ENCODE measurements around the gene RIC3.

Gene RIC3

DNA sequence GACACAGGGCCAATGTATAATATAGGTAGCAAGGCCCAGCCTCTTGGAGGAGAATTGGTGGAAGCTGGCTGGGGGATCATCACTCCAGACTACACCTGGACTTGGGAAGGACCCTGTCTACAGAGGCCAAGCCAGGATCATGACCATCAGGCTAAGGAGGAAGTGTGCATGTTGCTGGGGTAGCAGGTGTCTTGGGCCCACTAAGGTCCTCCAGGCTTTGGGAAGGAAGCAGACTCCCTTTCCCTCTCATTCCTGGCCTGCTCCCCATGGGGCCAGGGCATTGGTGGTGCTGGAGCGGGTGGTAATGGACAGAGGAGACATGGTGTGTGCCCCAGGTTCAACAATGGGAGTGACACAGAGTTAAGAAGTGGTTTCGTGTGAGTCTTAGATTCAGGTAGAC is 103.8 kb downstream of the RIC3 start:
- Mint-ChIP-seq H3K4me1 (ENCODE audit: low read depth) (no peaks in the 10 kb centered on the region), H3K4me3 (no peak overlapping the region), H3K27ac (no peak overlapping the region), H3K9me3 (no peaks in the 10 kb centered on the region), H3K36me3 (ENCODE audit: low read depth) (no peaks in the 10 kb centered on the region), H3K27me3 (ENCODE audit: low read depth) (peaks cover 7% of the 10 kb centered on the region)

DNA sequence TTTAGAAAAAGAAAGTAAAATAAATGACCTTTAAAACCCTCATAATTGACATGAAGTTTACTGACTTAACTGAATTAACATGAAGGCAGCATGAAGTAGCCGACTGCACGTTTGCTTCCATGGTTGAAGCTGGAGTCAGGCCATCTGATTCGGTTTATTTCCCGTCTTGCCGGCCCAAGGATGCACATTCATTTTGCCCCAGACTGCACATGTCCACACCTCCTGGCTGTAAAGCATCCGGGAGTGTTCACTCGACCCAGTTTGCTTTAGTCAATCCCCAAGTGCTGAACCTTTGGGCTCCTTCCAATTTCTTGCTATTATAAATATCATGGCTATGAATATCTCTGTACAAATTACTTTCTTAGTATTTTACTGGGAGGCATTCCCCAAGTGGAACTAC is 105.5 kb downstream of the RIC3 start:
- Mint-ChIP-seq H3K4me1 (ENCODE audit: low read depth) (no peaks in the 10 kb centered on the region), H3K4me3 (no peak overlapping the region), H3K36me3 (ENCODE audit: low read depth) (no peaks in the 10 kb centered on the region), H3K9me3 (no peaks in the 10 kb centered on the region), H3K27me3 (ENCODE audit: low read depth) (no peaks in the 10 kb centered on the region), H3K27ac (no peak overlapping the region)

DNA sequence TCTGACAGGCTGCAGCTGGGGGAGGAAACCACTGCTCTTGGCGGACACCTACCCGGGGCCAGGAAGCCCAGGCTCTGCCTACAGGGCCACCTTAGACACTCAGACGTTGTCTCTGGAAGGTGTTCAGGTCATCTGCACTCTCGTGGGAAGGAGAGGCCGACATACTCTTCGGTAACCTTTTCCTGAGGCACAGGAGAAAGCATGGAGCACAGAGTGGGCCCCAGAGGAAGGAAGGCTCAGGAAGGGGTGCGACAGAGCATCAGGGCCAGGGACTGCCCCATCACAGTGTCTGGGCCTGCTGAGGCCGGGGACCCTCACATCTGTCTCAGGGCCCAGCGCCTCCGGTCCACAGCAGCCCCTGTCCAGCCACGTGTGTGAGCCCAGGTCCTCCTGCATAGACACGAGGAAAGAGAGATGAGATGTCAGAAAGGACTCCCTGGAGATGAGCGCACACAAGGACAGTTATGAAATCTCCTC is 106.0 kb downstream of the RIC3 start:
- H3K27ac Mint-ChIP-seq, result no peak overlapping the region

GRCh38 chr11:8061555-8062428 is 107.0 kb downstream of the RIC3 start:
- no peak overlapping the region for H3K4me3 Mint-ChIP-seq
- H3K9me3 Mint-ChIP-seq, result no peaks in the 10 kb centered on the region
- H3K27me3 Mint-ChIP-seq (ENCODE audit: low read depth), result no peaks in the 10 kb centered on the region
- no peaks in the 10 kb centered on the region for H3K4me1 Mint-ChIP-seq (ENCODE audit: low read depth)
- H3K27ac Mint-ChIP-seq, result no peak overlapping the region
- no peaks in the 10 kb centered on the region for H3K36me3 Mint-ChIP-seq (ENCODE audit: low read depth)

More for the DNA sequence above, 106.0 kb downstream of the RIC3 start:
- Mint-ChIP-seq H3K4me3 (no peak overlapping the region), H3K36me3 (ENCODE audit: low read depth) (no peaks in the 10 kb centered on the region), H3K9me3 (no peaks in the 10 kb centered on the region), H3K4me1 (ENCODE audit: low read depth) (no peaks in the 10 kb centered on the region), H3K27me3 (ENCODE audit: low read depth) (no peaks in the 10 kb centered on the region)

DNA sequence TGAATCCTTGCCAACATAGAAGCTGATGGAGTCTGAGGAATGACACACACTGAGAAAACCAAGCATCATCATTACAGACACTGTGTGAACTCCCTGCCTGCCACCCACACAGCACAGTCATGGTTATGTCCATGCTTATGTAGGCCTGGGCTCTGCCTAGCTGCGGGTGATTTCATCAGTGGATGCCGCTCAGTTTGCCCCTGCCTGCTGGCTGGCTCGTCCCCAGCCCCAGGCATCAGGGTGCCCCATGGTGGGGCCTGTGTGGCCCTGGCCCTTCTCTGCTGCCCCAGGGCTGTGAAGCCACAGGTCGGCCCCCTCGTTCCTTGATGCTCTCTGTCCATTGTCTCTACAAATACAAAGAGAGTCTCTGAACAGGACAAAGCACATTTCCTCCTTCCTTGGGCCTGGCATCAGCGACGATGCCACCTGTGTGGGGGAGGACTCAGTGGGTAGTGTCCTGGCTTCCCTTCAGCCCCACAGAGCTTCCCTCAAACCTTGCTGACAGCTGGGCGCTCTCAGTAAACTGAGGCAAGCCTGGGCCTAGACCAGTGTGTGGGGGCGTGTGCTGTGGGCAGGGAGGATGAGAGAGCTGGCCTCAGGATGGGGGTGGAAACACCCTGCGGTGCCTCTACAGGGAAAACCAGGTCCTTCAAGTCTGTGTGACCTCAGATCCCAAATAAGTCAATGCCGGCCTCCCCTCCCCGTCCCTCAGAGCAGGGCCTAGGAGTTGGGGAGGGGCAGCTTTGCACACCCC is 107.8 kb downstream of the RIC3 start:
- no peaks in the 10 kb centered on the region for H3K9me3 Mint-ChIP-seq

DNA sequence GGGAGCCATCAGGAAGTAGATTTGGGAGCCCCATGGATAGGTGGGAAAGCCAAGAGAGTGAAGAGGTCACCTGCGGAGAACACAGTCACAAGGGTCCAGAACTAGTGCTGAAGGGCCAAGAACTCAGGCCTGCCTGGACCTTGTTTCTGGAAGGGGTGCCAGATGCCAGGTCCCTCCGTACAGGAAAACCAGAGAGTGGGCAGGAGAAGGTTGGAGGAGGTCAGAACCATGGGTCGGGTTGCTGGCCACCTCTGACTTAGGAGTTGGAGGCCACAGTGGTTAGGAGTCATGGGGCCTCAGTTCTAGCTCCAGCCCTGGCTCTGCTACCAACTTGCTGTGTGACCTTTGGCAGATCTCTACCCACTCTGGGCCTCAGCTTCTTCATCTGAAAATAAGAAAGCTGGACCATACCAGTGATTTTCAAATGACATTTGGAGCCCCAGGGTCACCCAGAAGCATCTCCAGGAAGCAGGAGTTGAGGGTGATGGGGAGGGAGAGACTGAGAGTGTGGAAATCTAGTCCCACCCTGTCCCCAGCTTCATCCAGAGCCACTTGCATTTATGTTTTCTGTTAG is 108.6 kb downstream of the RIC3 start:
- Mint-ChIP-seq H3K36me3 (ENCODE audit: low read depth) (no peaks in the 10 kb centered on the region), H3K4me3 (no peak overlapping the region), H3K9me3 (no peaks in the 10 kb centered on the region), H3K27ac (no peak overlapping the region), H3K4me1 (ENCODE audit: low read depth) (no peaks in the 10 kb centered on the region), H3K27me3 (ENCODE audit: low read depth) (no peaks in the 10 kb centered on the region)

More for the DNA sequence above, 107.8 kb downstream of the RIC3 start:
- Mint-ChIP-seq H3K4me3 (no peak overlapping the region), H3K27me3 (ENCODE audit: low read depth) (no peaks in the 10 kb centered on the region), H3K27ac (no peak overlapping the region), H3K4me1 (ENCODE audit: low read depth) (no peaks in the 10 kb centered on the region), H3K36me3 (ENCODE audit: low read depth) (no peaks in the 10 kb centered on the region)

DNA sequence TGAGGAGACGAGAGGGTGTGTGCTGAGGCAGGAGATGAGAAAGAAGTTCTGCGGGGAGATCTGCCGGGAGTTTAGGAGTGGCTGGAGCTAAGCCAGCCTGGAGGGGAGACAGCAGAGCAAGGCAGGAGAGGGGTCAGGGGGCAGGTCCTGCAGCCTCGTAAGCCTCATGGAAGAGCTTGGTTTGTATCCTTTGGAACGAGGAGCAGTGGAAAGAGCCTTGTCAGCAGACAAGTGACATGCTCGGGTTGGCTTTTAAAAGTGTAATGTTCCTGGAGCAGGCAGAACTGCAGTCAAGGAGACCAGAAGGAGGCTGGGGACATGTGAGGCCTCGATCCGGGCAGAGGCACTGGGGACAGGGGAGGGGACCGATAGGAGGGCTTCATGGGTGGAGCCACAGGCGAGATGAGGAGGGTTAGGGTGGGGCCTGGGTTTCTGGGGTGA is 109.2 kb downstream of the RIC3 start:
- Mint-ChIP-seq H3K9me3 (no peaks in the 10 kb centered on the region), H3K27me3 (ENCODE audit: low read depth) (no peaks in the 10 kb centered on the region), H3K27ac (no peak overlapping the region), H3K4me3 (no peak overlapping the region), H3K4me1 (ENCODE audit: low read depth) (no peaks in the 10 kb centered on the region), H3K36me3 (ENCODE audit: low read depth) (no peaks in the 10 kb centered on the region)

DNA sequence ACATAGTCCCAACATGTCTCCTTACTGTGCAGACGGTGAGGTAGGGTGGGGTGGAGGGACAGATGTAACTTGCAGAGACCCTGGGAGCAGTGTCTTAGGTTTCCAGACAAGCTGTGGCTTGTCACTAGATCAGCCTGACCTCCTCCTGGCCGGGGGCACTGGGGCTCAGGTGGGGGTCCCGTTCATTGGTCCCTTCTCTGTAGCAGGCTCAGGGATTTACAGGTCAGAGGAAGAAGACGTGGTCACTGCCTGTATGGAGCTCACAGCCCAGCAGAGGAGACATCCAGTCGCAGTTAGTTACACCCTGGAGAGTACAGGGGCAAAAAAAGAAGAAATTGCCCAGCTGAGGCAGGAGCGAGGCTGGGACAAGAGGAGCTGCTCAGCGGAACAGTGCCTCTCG is 109.8 kb downstream of the RIC3 start:
- Mint-ChIP-seq H3K27me3 (ENCODE audit: low read depth) (no peaks in the 10 kb centered on the region), H3K4me3 (no peak overlapping the region), H3K4me1 (ENCODE audit: low read depth) (no peaks in the 10 kb centered on the region), H3K36me3 (ENCODE audit: low read depth) (no peaks in the 10 kb centered on the region), H3K9me3 (no peaks in the 10 kb centered on the region), H3K27ac (no peak overlapping the region)

GRCh38 chr11:8058216-8058615 is 110.6 kb downstream of the RIC3 start:
- Mint-ChIP-seq H3K4me3 (no peak overlapping the region), H3K9me3 (no peaks in the 10 kb centered on the region), H3K27ac (no peak overlapping the region), H3K4me1 (ENCODE audit: low read depth) (no peaks in the 10 kb centered on the region), H3K36me3 (ENCODE audit: low read depth) (no peaks in the 10 kb centered on the region), H3K27me3 (ENCODE audit: low read depth) (no peaks in the 10 kb centered on the region)

DNA sequence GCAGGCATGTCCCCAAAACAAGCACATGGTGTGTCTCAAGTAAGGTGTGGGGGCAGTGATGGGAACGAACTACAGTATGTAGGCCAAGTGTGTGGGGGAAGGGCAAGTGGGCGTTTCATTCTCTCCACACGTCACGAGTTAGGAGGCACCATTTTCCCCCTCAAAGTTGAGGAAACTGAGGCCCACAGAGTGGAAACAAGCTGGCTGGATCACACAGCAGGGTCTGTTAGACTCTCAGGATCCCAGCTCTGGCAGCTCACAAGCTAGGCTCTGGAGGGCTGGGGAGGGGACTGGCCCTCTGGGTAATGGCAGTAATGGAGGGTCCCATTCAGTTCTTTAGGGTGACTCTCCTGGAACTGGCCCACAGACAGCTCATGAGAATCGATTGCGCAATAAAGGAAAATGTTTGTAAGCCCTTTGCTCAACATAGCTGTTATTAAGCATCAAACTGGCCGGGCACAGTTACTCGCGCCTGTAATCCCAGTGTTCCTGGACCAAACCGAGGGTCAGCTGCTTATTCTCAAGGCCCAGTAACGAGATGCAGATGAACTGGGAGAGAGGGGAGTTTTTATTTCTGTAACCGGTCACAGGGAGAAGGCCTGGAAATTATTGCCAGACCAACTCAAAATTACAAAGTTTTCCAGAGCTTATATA is 111.9 kb downstream of the RIC3 start:
- no peaks in the 10 kb centered on the region for H3K36me3 Mint-ChIP-seq (ENCODE audit: low read depth)
- no peak overlapping the region for H3K4me3 Mint-ChIP-seq
- no peaks in the 10 kb centered on the region for H3K4me1 Mint-ChIP-seq (ENCODE audit: low read depth)
- no peak overlapping the region for H3K27ac Mint-ChIP-seq
- no peaks in the 10 kb centered on the region for H3K27me3 Mint-ChIP-seq (ENCODE audit: low read depth)
- no peaks in the 10 kb centered on the region for H3K9me3 Mint-ChIP-seq

Data from T-helper 1 cell treated with Interleukin-12 subunit alpha and Interleukin-12 subunit beta and Interleukin-4 antibody, amounts not matched to agents 30 μg/mL and 1 μg/mL, for 36 hours (primary cell).